ENCODE results near the gene MEIOC.

DNA sequence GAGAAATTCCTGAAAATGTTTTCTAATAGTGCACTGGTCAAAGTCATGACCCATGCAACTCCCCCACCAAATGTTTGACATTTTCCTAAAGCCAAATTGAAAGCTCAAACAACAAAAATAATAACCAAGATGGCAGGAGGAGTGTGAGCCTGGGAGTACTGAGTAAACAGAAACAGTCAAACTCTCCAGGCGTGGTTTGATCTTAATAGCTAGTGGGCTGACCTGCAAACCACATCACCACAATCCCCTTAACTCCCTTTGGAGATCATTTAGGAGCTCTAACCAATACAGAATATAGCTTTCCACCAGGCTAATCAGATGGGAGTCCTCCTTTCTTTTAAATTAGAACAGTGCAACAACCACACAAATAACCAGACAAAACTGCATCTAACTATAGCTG lies 19.2 kb upstream of the MEIOC start:
- TF ChIP-seq, protein P1, sequence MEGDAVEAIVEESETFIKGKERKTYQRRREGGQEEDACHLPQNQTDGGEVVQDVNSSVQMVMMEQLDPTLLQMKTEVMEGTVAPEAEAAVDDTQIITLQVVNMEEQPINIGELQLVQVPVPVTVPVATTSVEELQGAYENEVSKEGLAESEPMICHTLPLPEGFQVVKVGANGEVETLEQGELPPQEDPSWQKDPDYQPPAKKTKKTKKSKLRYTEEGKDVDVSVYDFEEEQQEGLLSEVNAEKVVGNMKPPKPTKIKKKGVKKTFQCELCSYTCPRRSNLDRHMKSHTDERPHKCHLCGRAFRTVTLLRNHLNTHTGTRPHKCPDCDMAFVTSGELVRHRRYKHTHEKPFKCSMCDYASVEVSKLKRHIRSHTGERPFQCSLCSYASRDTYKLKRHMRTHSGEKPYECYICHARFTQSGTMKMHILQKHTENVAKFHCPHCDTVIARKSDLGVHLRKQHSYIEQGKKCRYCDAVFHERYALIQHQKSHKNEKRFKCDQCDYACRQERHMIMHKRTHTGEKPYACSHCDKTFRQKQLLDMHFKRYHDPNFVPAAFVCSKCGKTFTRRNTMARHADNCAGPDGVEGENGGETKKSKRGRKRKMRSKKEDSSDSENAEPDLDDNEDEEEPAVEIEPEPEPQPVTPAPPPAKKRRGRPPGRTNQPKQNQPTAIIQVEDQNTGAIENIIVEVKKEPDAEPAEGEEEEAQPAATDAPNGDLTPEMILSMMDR (IDR thresholded peaks at IDR 0.05): no peak
- no peak for TF ChIP-seq POLR2A (IDR thresholded peaks at IDR 0.05)

Data from lower leg skin (tissue), 3 donors.